HepG2 (cell line): Measurements from ENCODE around the gene PTCRA. TPM values are rescaled to one million over a fixed set of nuclear protein-coding genes. Genes with fewer than 3 reads are reported as not detected.
A peak's percentile ranks its signal among the peaks of the same experiment; 100 is the strongest.

Experiments
- HMG20B ChIP-seq: conservative IDR thresholded peaks from 2 replicates; pipeline ENCODE4 v1.6.1; 2016; ENCODE audit warnings: missing genetic modification reagents, missing compliant biosample characterization
- MAFK ChIP-seq, 2 experiments: IDR thresholded peaks in 1 of 2; conservative IDR thresholded peaks in 1 of 2; 2 replicates each; pipeline ENCODE4 v1.6.1; 2011; ENCODE audit warnings: improper control_type of control experiment in 2 of 2, low read length in 2 of 2
- MIER3 ChIP-seq: IDR thresholded peaks from 2 replicates; pipeline ENCODE4 v1.6.1; 2016; ENCODE audit warnings: missing compliant biosample characterization, borderline replicate concordance
- NKX3-1 ChIP-seq: sonication (generic); formaldehyde crosslinking; IDR thresholded peaks from 2 replicates; pipeline ENCODE4 v1.5.0; 2020; ENCODE audit warnings: missing genetic modification reagents
- NONO ChIP-seq, 2 experiments: fragments of 450-650 bp in 1 of 2; sonication (generic) in 1 of 2; formaldehyde crosslinking in 1 of 2; IDR thresholded peaks in 1 of 2; conservative IDR thresholded peaks in 1 of 2; 2 replicates each; pipeline versions ENCODE4 v1.6.1 to v1.8.0; 2017 to 2022; ENCODE audit warnings: mild to moderate bottlenecking in 1 of 2, missing genetic modification reagents in 1 of 2, moderate library complexity in 1 of 2
- SALL1 ChIP-seq: sonication (generic); formaldehyde crosslinking; IDR thresholded peaks from 2 replicates; pipeline ENCODE4 v1.8.0; 2022; ENCODE audit warnings: mild to moderate bottlenecking, missing genetic modification reagents
- SIX1 ChIP-seq: sonication (generic); formaldehyde crosslinking; IDR thresholded peaks from 2 replicates; pipeline ENCODE4 v1.4.0; 2020; ENCODE audit warnings: missing genetic modification reagents, borderline replicate concordance
- SP5 ChIP-seq: IDR thresholded peaks from 2 replicates; pipeline ENCODE4 v1.6.1; 2016; ENCODE audit warnings: low read depth, borderline replicate concordance
- SRSF1 ChIP-seq: fragments of 200-400 bp; formaldehyde crosslinking; optimal IDR thresholded peaks from 2 replicates; pipeline ENCODE3; 2017; ENCODE audit warnings: mild to moderate bottlenecking, low read depth, low read length, moderate library complexity
- SRY ChIP-seq: sonication (generic); formaldehyde crosslinking; IDR thresholded peaks from 2 replicates; pipeline ENCODE4 v1.8.0; 2022; ENCODE audit warnings: mild to moderate bottlenecking, missing genetic modification reagents
- ZBTB1 ChIP-seq: sonication (generic); formaldehyde crosslinking; IDR thresholded peaks from 2 replicates; pipeline ENCODE4 v1.4.0; 2020; ENCODE audit warnings: missing genetic modification reagents, borderline replicate concordance
- ZBTB7A ChIP-seq: sonication (generic); formaldehyde crosslinking; IDR thresholded peaks from 2 replicates; pipeline ENCODE4 v1.8.0; 2022; ENCODE audit warnings: mild to moderate bottlenecking, missing genetic modification reagents
- ZFP36 ChIP-seq: fragments of 150-350 bp; IDR thresholded peaks from 2 replicates; pipeline ENCODE4 v1.6.1; 2018; ENCODE audit warnings: borderline replicate concordance, low read length, low read depth; ENCODE audit not compliant: partially characterized antibody
- ZNF607 ChIP-seq: sonication (generic); formaldehyde crosslinking; IDR thresholded peaks from 2 replicates; pipeline ENCODE4 v1.5.1; 2020; ENCODE audit warnings: missing genetic modification reagents, mild to moderate bottlenecking, borderline replicate concordance
- polyA plus RNA-seq, 8 experiments: library from polyadenylated mRNA; depleted of rRNA in 3 of 8; stranded (reverse) in 7 of 8; unstranded in 1 of 8; fragments of >200 nt; fragmentation: Illumina TruSeq in 4 of 8; extraction: Trizol in 4 of 8; gene quantifications; 2 replicates each; pipeline versions ENCODE4 v1.2.1 to v1.2.3, GENCODE V29; 2011 to 2016; ENCODE audit warnings: low read depth in 4 of 8, missing spikeins in 1 of 8, mixed read lengths in 1 of 8; ENCODE audit not compliant: insufficient read depth in 1 of 8
- total RNA-seq, 5 experiments: library from RNA; depleted of rRNA; stranded (reverse); fragments of >200 nt; fragmentation: Illumina TruSeq; extraction: Trizol; gene quantifications; 2 replicates each; pipeline ENCODE4 v1.2.3, GENCODE V29; 2016; ENCODE audit warnings: low read depth in 1 of 5
- TF ChIP-seq, protein P1 (sequence below): sonication (generic); formaldehyde crosslinking; IDR thresholded peaks from 2 replicates; pipeline ENCODE4 v1.4.0; 2020; ENCODE audit warnings: missing genetic modification reagents, mild to moderate bottlenecking, borderline replicate concordance
- TF ChIP-seq, protein P2 (sequence below): sonication (generic); formaldehyde crosslinking; IDR thresholded peaks from 2 replicates; pipeline ENCODE4 v1.4.0; 2020; ENCODE audit warnings: missing genetic modification reagents
- TF ChIP-seq, protein P3 (sequence below): sonication (generic); formaldehyde crosslinking; IDR thresholded peaks from 2 replicates; pipeline ENCODE4 v1.5.0; 2020; ENCODE audit warnings: missing genetic modification reagents
- TF ChIP-seq, protein P4 (sequence below): sonication (generic); formaldehyde crosslinking; IDR thresholded peaks from 2 replicates; pipeline ENCODE4 v1.4.0; 2020; ENCODE audit warnings: missing genetic modification reagents

PTCRA gene
- total and polyA plus RNA-seq, 2 of the 13 experiments (the other 11 are each of a cell fraction or from before 2014, with no cell fraction given): not detected

DNA sequence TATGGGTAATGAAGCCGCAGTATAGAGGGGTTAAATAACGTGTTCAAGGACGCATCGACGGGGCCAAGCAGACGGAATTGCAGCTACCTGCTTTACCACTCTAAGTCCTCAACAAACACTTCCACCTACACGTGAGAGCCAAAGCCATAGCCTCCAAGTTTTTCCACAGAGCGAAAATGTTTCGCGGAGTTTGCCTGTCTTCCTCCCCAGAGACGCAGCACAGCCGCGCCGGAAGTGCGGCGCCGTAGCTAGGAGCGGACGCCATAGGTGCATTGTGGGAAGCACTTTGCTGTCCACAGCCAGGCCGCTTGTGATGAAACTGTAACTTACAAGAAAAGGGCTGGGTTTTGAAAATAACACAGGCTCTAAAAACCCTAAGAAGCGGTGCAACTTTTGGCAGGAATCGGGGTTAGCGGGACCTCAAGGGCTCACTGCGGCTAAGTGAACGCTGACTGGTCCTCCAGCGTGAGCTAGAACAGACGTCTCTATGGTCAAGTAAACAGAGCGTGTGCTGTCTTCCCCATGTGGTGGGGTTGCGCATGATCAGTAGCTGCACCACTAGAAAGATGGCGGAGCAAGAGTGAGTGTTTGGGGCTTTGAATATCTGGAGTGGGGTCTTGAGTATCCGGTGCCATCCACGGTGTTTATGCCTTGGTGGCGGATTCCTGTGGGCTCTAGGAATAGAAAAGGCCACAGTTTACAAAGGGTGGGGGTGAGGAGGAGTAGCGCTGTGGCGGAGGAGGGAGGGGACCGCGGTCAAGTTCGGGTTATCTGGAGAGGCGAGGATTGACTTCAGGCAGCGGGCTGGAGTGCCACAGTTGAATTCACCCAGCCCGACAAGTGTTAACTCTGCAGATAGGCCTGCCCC, 36.2 kb upstream of the PTCRA start, which contains the start of gene RPL7L1 (continued):
- TF ChIP-seq, protein P1, sequence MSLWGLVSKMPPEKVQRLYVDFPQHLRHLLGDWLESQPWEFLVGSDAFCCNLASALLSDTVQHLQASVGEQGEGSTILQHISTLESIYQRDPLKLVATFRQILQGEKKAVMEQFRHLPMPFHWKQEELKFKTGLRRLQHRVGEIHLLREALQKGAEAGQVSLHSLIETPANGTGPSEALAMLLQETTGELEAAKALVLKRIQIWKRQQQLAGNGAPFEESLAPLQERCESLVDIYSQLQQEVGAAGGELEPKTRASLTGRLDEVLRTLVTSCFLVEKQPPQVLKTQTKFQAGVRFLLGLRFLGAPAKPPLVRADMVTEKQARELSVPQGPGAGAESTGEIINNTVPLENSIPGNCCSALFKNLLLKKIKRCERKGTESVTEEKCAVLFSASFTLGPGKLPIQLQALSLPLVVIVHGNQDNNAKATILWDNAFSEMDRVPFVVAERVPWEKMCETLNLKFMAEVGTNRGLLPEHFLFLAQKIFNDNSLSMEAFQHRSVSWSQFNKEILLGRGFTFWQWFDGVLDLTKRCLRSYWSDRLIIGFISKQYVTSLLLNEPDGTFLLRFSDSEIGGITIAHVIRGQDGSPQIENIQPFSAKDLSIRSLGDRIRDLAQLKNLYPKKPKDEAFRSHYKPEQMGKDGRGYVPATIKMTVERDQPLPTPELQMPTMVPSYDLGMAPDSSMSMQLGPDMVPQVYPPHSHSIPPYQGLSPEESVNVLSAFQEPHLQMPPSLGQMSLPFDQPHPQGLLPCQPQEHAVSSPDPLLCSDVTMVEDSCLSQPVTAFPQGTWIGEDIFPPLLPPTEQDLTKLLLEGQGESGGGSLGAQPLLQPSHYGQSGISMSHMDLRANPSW (CRISPR knock-in tag): peak; percentile 95; the same call in 1 of the 2 replicates
- TF ChIP-seq, protein P2, sequence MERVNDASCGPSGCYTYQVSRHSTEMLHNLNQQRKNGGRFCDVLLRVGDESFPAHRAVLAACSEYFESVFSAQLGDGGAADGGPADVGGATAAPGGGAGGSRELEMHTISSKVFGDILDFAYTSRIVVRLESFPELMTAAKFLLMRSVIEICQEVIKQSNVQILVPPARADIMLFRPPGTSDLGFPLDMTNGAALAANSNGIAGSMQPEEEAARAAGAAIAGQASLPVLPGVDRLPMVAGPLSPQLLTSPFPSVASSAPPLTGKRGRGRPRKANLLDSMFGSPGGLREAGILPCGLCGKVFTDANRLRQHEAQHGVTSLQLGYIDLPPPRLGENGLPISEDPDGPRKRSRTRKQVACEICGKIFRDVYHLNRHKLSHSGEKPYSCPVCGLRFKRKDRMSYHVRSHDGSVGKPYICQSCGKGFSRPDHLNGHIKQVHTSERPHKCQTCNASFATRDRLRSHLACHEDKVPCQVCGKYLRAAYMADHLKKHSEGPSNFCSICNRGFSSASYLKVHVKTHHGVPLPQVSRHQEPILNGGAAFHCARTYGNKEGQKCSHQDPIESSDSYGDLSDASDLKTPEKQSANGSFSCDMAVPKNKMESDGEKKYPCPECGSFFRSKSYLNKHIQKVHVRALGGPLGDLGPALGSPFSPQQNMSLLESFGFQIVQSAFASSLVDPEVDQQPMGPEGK (CRISPR knock-in tag): peak; percentile 39; the same call in 1 of the 2 replicates
- no peak; the same call in 1 of the 2 replicates for TF ChIP-seq ZBTB1 (CRISPR knock-in tag)
- TF ChIP-seq, protein P3, sequence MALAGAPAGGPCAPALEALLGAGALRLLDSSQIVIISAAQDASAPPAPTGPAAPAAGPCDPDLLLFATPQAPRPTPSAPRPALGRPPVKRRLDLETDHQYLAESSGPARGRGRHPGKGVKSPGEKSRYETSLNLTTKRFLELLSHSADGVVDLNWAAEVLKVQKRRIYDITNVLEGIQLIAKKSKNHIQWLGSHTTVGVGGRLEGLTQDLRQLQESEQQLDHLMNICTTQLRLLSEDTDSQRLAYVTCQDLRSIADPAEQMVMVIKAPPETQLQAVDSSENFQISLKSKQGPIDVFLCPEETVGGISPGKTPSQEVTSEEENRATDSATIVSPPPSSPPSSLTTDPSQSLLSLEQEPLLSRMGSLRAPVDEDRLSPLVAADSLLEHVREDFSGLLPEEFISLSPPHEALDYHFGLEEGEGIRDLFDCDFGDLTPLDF (CRISPR knock-in tag): peak; percentile 49; the same call in 1 of the 2 replicates
- no peak for TF ChIP-seq SRY (CRISPR knock-in tag)
- TF ChIP-seq, protein P4, sequence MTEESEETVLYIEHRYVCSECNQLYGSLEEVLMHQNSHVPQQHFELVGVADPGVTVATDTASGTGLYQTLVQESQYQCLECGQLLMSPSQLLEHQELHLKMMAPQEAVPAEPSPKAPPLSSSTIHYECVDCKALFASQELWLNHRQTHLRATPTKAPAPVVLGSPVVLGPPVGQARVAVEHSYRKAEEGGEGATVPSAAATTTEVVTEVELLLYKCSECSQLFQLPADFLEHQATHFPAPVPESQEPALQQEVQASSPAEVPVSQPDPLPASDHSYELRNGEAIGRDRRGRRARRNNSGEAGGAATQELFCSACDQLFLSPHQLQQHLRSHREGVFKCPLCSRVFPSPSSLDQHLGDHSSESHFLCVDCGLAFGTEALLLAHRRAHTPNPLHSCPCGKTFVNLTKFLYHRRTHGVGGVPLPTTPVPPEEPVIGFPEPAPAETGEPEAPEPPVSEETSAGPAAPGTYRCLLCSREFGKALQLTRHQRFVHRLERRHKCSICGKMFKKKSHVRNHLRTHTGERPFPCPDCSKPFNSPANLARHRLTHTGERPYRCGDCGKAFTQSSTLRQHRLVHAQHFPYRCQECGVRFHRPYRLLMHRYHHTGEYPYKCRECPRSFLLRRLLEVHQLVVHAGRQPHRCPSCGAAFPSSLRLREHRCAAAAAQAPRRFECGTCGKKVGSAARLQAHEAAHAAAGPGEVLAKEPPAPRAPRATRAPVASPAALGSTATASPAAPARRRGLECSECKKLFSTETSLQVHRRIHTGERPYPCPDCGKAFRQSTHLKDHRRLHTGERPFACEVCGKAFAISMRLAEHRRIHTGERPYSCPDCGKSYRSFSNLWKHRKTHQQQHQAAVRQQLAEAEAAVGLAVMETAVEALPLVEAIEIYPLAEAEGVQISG (CRISPR knock-in tag): peak; percentile 99
- TF ChIP-seq SIX1 (CRISPR knock-in tag): peak; percentile 11; the same call in 1 of the 2 replicates
- TF ChIP-seq HMG20B (CRISPR knock-in tag): peak; percentile 47; the same call in 1 of the 2 replicates
- no peak; the same call in 1 of the 2 replicates for TF ChIP-seq MIER3
- no peak; the same call in 1 of the 2 replicates for TF ChIP-seq ZBTB7A (CRISPR knock-in tag)
- 0 out of 4 replicates have a peak, but pooled peaks of 1 of the 2 experiments have one; percentile 9 for TF ChIP-seq MAFK (conservative IDR thresholded peaks at IDR 0.05 in 1 of 2, IDR thresholded peaks at IDR 0.05 in 1 of 2; ENCODE audit: low read length in 2 of 2)
- TF ChIP-seq NONO (IDR thresholded peaks at IDR 0.05): no peak
- TF ChIP-seq NONO (CRISPR knock-in tag; conservative IDR thresholded peaks at IDR 0.05): peak; percentile 77
- TF ChIP-seq NKX3-1 (CRISPR knock-in tag): no peak; the same call in 1 of the 2 replicates
- TF ChIP-seq ZNF607 (CRISPR knock-in tag): peak; percentile 81
- TF ChIP-seq SRSF1: peak; percentile 88
- TF ChIP-seq ZFP36: no peak
- peak; percentile 73 for TF ChIP-seq SALL1
- peak; percentile 6; the same call in 1 of the 2 replicates for TF ChIP-seq SP5
